Activated T-cell treated with anti-CD3 and anti-CD28 coated beads, Interleukin-2, amount 50 U/mL, for 4 hours (primary cell): ENCODE results near the gene XXYLT1. TPM values are rescaled to one million over a fixed set of nuclear protein-coding genes. Genes with fewer than 3 reads are reported as not detected.
"Not testable (repeated sequence)": the region's sequence is repeated elsewhere in the genome, so short reads cannot be mapped to it uniquely, and the experiment has no call there.

Source experiments
- ATAC-seq, 2 donors: fragments of 200-7000 bp; cut with Tn5 transposase; one replicate each; pipeline ENCODE4 v1.10.0; 2021
- DNase-seq: peaks from one replicate; pipeline ENCODE4 v3.0.0-alpha.2; 2020
- H3K27me3 Mint-ChIP-seq: one replicate; pipeline ENCODE4 v1.8.0; 2021; ENCODE audit warnings: low read depth, mixed read lengths
- H3K36me3 Mint-ChIP-seq: one replicate; pipeline ENCODE4 v1.8.0; 2022; ENCODE audit warnings: mixed read lengths; ENCODE audit not compliant: insufficient read depth
- H3K4me1 Mint-ChIP-seq: one replicate; pipeline ENCODE4 v1.8.0; 2021; ENCODE audit warnings: low read depth, mixed read lengths
- H3K4me3 Mint-ChIP-seq: one replicate; pipeline ENCODE4 v1.8.0; 2021; ENCODE audit warnings: mild to moderate bottlenecking, moderate library complexity, mixed read lengths
- H3K9me3 Mint-ChIP-seq: one replicate; pipeline ENCODE4 v1.8.0; 2021; ENCODE audit warnings: mixed read lengths
- total RNA-seq, 3 donors: library from RNA; stranded (reverse); gene quantifications; one replicate each; pipeline ENCODE4 v1.2.1, GENCODE V29; 2021

XXYLT1 gene
- total RNA-seq, 3 donors from 2014 or later = 8.6 to 10.6 (median 8.8) TPM

DNA sequence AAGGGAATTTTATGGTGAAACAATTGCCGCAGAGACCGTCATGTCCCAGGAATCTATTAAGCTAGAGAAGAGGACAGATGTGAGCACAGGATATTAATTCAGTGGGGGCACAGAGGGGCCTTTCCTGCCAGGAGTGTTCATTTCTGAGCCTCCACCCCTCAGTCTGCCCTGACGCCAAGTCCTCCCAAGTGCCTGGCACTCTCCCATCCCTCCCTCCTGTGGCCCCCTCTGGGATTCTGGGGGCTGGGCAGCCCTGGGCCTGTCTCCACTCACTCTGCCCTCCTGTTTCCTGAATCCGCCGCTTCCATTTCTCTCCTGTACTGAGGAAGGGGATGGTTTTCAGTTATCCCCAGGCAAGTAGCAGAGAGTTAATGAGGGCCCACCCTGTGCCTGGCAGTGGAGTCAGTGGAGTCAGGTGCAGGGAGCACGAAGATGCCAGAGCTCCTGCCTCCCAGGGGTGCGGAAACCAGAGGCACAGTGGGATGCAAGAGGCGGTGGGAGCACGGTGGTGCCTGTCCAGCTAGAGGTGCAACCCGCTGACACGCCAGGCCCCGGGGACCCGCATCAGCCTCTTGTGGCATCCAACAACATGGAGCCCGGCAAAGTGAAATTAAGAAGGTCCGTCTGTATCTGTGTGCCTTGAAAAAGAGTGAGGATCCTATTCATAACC, 212.5 kb downstream of the XXYLT1 start:
- H3K9me3 Mint-ChIP-seq = no peaks in the 10 kb centered on the region
- ATAC-seq (no peak), DNase-seq (no peak)
- no peaks in the 10 kb centered on the region for H3K36me3 Mint-ChIP-seq
- H3K27me3 Mint-ChIP-seq = peaks cover 11% of the 10 kb centered on the region
- no peak overlapping the region for H3K4me3 Mint-ChIP-seq
- H3K4me1 Mint-ChIP-seq = no peaks in the 10 kb centered on the region

- H3K36me3 Mint-ChIP-seq = no peaks in the 10 kb centered on the region
- DNase-seq (no peak), ATAC-seq (no peak)
- H3K4me1 Mint-ChIP-seq = no peaks in the 10 kb centered on the region
- H3K9me3 Mint-ChIP-seq = no peaks in the 10 kb centered on the region
- H3K4me3 Mint-ChIP-seq = no peak overlapping the region
- H3K27me3 Mint-ChIP-seq = peaks cover 11% of the 10 kb centered on the region
Observed at GRCh38 chr3:195057716-195058115, 213.2 kb downstream of the XXYLT1 start.

- Mint-ChIP-seq H3K4me1 (no peaks in the 10 kb centered on the region), H3K4me3 (no peak overlapping the region), H3K9me3 (no peaks in the 10 kb centered on the region), H3K36me3 (no peaks in the 10 kb centered on the region), H3K27me3 (peaks cover 16% of the 10 kb centered on the region)
- no peak for ATAC-seq
- DNase-seq = no peak
Observed at GRCh38 chr3:195056506-195056905, 214.5 kb downstream of the XXYLT1 start.

DNA sequence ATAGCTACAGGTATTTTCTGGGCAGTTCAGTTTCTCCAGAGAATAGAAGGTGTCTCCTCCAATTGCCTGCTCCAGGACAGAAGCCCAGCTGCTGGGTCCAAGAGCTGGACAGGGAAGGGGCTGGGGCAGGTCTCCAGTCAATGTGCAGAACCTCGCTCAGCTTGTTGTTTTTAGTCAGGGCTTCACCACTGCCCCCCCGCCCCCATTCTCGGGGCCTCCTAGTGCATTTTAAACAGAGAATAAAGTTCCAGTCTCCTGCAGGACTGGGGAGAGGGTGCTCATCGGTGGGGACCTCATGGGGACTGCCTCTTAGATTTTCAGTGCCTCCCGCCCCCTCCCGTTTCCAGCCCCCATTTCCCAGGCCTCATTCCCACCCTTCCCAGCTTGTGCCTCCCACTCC, 216.6 kb downstream of the XXYLT1 start:
- DNase-seq = no peak
- Mint-ChIP-seq H3K4me1 (no peaks in the 10 kb centered on the region), H3K9me3 (no peaks in the 10 kb centered on the region), H3K4me3 (no peak overlapping the region), H3K27me3 (peaks cover 16% of the 10 kb centered on the region), H3K36me3 (no peaks in the 10 kb centered on the region)
- no peak for ATAC-seq

DNA sequence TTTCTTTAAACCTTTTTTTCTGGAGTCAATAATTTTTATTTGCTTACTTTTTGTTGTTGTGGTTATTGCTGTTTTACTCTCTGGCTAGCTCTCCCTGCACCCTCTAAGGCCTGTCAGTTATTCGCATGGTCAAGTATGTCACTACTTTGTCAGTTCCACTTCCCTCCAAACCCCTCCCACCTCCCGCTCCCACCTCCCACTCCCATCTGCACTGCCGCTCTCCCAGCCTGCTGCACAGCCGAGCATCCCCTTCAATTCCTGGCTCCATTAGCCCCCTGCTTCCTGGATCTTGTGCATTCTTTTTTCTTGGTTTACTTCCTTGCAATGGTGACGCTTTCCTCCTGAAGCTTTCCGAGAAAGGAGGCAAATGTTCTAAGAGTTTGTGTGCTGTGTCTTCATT, 218.0 kb downstream of the XXYLT1 start:
- H3K9me3 Mint-ChIP-seq = no peaks in the 10 kb centered on the region
- DNase-seq = no peak
- no peaks in the 10 kb centered on the region for H3K4me1 Mint-ChIP-seq
- H3K27me3 Mint-ChIP-seq = peaks cover 12% of the 10 kb centered on the region
- no peaks in the 10 kb centered on the region for H3K36me3 Mint-ChIP-seq
- H3K4me3 Mint-ChIP-seq = no peak overlapping the region
- no peak for ATAC-seq

GRCh38 chr3:195050296-195050695, 220.7 kb downstream of the XXYLT1 start:
- H3K27me3 Mint-ChIP-seq, ATAC-seq, DNase-seq, H3K9me3 Mint-ChIP-seq, H3K36me3 Mint-ChIP-seq, H3K4me1 Mint-ChIP-seq, H3K4me3 Mint-ChIP-seq: not testable (repeated sequence)

GRCh38 chr3:195048059-195048905, 222.7 kb downstream of the XXYLT1 start:
- Mint-ChIP-seq H3K27me3 (peaks cover 8% of the 10 kb centered on the region), H3K9me3 (no peaks in the 10 kb centered on the region), H3K36me3 (no peaks in the 10 kb centered on the region), H3K4me1 (no peaks in the 10 kb centered on the region), H3K4me3 (no peak overlapping the region)
- no peak for DNase-seq
- no peak for ATAC-seq

- DNase-seq (no peak), ATAC-seq (no peak)
- H3K4me1 Mint-ChIP-seq = no peaks in the 10 kb centered on the region
- no peaks in the 10 kb centered on the region for H3K36me3 Mint-ChIP-seq
- no peaks in the 10 kb centered on the region for H3K9me3 Mint-ChIP-seq
- H3K27me3 Mint-ChIP-seq = peaks cover 8% of the 10 kb centered on the region
- no peak overlapping the region for H3K4me3 Mint-ChIP-seq
Observed at GRCh38 chr3:195047536-195047935, 223.4 kb downstream of the XXYLT1 start.

DNA sequence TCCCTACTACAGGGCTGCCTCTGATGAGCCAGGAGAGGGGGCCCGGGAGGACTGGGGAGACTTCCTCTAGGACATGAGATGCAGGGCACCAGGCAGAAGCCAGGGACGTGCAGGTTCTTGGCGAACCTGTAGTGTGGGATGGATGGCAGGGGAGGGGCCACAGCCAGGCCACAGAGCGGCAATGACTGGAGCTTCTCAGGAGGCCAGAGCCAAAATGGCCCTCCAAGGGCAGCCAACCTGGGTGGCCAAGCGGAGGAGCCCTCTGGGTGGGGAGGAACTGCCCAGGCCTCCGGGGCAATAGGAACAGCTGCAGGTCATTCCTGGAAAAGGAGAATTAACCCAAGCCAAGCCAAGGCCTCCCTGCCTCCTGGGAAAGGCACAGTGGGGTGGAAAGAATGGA, 224.5 kb downstream of the XXYLT1 start:
- Mint-ChIP-seq H3K27me3 (peaks cover 3% of the 10 kb centered on the region), H3K36me3 (no peaks in the 10 kb centered on the region), H3K4me1 (no peaks in the 10 kb centered on the region), H3K4me3 (no peak overlapping the region), H3K9me3 (no peaks in the 10 kb centered on the region)
- ATAC-seq = no peak
- DNase-seq = no peak

DNA sequence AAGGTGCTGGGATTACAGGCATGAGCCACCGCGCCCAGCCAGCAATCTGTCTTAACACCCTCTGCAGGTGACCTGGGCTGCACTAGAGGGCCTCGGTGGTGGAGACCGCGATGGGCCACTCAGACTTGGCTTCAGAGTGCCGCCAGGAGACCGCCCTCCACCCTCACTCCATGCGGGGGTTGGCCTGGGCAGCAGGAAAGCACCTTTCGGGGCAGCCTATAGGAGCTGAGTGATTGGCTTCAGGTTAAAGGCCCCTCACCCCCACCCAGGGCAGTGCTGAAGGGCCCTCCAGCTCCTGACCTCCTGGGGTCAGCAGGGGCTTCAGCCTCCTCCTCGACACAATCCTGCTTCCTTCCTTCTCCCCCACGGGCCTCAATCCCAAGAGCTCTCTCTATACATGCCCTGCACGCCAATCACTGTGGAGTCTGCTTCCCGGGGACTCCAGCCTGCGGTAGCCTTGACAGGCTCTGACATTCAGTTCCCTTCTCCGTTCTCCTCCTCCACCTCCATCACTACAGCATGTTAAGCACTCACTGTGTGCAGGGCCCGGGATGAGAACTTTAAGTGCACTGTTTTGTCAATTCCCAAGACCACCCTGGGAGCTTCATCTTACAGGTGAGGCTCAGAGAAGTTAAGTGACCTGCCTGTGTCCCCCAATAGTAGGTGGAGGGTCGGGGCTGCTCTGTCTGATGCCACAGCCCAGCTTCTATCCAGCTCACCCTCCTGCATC, 225.3 kb downstream of the XXYLT1 start:
- no peak for ATAC-seq
- Mint-ChIP-seq H3K27me3 (peaks cover 3% of the 10 kb centered on the region), H3K4me3 (no peak overlapping the region), H3K4me1 (no peaks in the 10 kb centered on the region), H3K36me3 (no peaks in the 10 kb centered on the region), H3K9me3 (no peaks in the 10 kb centered on the region)
- no peak for DNase-seq

- H3K4me3 Mint-ChIP-seq = no peak overlapping the region
- H3K27me3 Mint-ChIP-seq = peaks cover 7% of the 10 kb centered on the region
- no peaks in the 10 kb centered on the region for H3K4me1 Mint-ChIP-seq
- no peak for ATAC-seq
- no peaks in the 10 kb centered on the region for H3K36me3 Mint-ChIP-seq
- no peaks in the 10 kb centered on the region for H3K9me3 Mint-ChIP-seq
- no peak for DNase-seq
Observed at GRCh38 chr3:195044411-195044810, 226.5 kb downstream of the XXYLT1 start.

GRCh38 chr3:195043607-195044339, 227.2 kb downstream of the XXYLT1 start:
- no peak for ATAC-seq
- no peak overlapping the region for H3K4me3 Mint-ChIP-seq

DNA sequence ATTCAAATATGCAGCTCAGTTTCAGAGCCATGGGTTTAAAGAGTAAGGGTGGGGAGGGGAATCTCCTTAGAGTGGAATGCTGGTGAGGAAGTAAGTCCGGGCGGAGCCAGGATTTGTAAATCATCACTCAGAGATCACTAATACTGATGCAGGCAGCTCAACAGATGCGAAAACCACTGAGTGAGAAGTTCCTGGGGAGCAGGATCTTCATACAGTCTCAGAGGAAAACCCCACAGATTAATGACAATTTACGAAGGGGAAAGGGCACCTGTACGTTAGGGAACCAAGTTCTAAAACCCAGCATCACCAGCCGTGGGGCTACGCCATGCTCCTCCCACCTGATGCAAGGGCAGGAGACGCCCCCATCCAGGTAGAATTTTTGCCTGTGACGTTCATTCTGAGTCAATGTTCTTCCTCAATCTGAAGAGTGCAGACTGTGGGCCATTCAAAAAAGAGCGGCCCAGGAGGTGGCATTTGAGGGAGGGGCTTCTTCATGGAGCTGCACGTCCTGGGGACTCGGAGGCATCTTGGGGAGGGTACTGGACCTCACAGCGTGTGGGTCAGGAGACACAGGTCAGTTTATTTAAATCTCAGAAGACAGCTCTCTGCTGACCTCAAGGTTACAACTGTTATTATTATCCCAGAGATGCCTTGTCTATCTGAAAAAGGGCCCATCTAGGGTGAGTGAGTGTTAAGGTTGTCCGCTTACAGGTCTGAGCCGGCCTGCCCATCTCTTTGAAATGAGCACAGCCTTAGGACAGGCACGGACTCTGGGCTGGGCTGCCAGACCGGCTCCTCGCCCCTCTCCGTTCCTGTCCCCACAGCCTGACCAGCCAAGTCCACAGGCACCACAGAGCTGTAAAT, 228.0 kb downstream of the XXYLT1 start:
- Mint-ChIP-seq H3K27me3 (peaks cover 10% of the 10 kb centered on the region), H3K4me1 (no peaks in the 10 kb centered on the region), H3K4me3 (no peak overlapping the region), H3K36me3 (no peaks in the 10 kb centered on the region), H3K9me3 (no peaks in the 10 kb centered on the region)
- ATAC-seq = no peak
- DNase-seq = no peak

More at GRCh38 chr3:195043607-195044339, 227.2 kb downstream of the XXYLT1 start:
- DNase-seq = no peak
- no peaks in the 10 kb centered on the region for H3K36me3 Mint-ChIP-seq
- no peaks in the 10 kb centered on the region for H3K4me1 Mint-ChIP-seq
- H3K9me3 Mint-ChIP-seq = no peaks in the 10 kb centered on the region
- peaks cover 8% of the 10 kb centered on the region for H3K27me3 Mint-ChIP-seq
